SK-N-SH (cell line): ENCODE results near the gene SPTBN2. TPM values are rescaled to one million over a fixed set of nuclear protein-coding genes. Genes with fewer than 3 reads are reported as not detected.

ENCODE experiments used
- CTCF ChIA-PET: fragments of 300-600, 350-600 bp; formaldehyde crosslinking; extraction: SDS; loops from one replicate; lab custom pipeline; 2021; lab: Yijun Ruan, JAX
- POLR2A ChIA-PET: fragments of 350-600 bp; sonication (Branson Sonifier 250); formaldehyde crosslinking; extraction: SDS; loops from one replicate; lab custom pipeline; 2020; ENCODE audit warnings: antibody characterized with exemption, inconsistent platforms; lab: Yijun Ruan, JAX
- DNase-seq: peaks from one replicate; pipeline ENCODE4 v3.0.0; 2012
- H2AFZ ChIP-seq: fragments of 200-600 bp; sonication (generic); 2 replicates; pipeline ENCODE4 v1.8.1; 2016; ENCODE audit warnings: antibody characterized with exemption, mild to moderate bottlenecking, low read depth
- H3F3A ChIP-seq: fragments of 200-600 bp; sonication (generic); replicated peaks from 2 replicates; pipeline ENCODE3; 2016; ENCODE audit warnings: antibody characterized with exemption, mild to moderate bottlenecking; ENCODE audit not compliant: insufficient read depth
- H3K27ac ChIP-seq, 2 experiments: fragments of 200-500 bp in 1 of 2; fragments of 200-600 bp in 1 of 2; sonication (Bioruptor generic) in 1 of 2; sonication (generic), shearing (Covaris generic) in 1 of 2; 2 replicates each; pipeline versions ENCODE4 v1.5.1 to v1.6.1; 2014 to 2016; ENCODE audit warnings: low read depth in 2 of 2, inconsistent platforms in 1 of 2, low read length in 1 of 2, mild to moderate bottlenecking in 1 of 2, mixed read lengths in 1 of 2
- H3K27me3 ChIP-seq: fragments of 200-600 bp; sonication (generic), shearing (Covaris generic); 2 replicates; pipeline ENCODE4 v1.6.1; 2016; ENCODE audit warnings: mixed run types; ENCODE audit not compliant: insufficient read depth
- H3K36me3 ChIP-seq, 2 experiments: fragments of 200-500 bp in 1 of 2; fragments of 200-600 bp in 1 of 2; sonication (Bioruptor generic) in 1 of 2; sonication (generic) in 1 of 2; replicated peaks in 1 of 2; 2 replicates each; pipeline versions ENCODE3 to v1.5.1; 2014 to 2016; ENCODE audit warnings: low read length in 1 of 2, mild to moderate bottlenecking in 1 of 2; ENCODE audit not compliant: insufficient read depth in 2 of 2, control insufficient read depth in 1 of 2
- H3K4me1 ChIP-seq, 2 experiments: fragments of 200-500 bp in 1 of 2; fragments of 200-600 bp in 1 of 2; sonication (Bioruptor generic) in 1 of 2; sonication (generic), shearing (Covaris generic) in 1 of 2; 2 replicates each; pipeline versions ENCODE4 v1.5.1 to v1.6.1; 2014 to 2016; ENCODE audit warnings: low read depth in 1 of 2, low read length in 1 of 2, mixed run types in 1 of 2; ENCODE audit not compliant: insufficient read depth in 2 of 2, control insufficient read depth in 1 of 2
- H3K4me2 ChIP-seq: fragments of 200-600 bp; sonication (generic), shearing (Covaris generic); 2 replicates; pipeline ENCODE4 v1.6.1; 2017; ENCODE audit warnings: mixed run types
- H3K4me3 ChIP-seq, 2 experiments: fragments of 200-500 bp in 1 of 2; fragments of 200-600 bp in 1 of 2; sonication (Bioruptor generic) in 1 of 2; sonication (generic), shearing (Covaris generic) in 1 of 2; 2 replicates each; pipeline versions ENCODE4 v1.5.1 to v1.8.1; 2014 to 2016; ENCODE audit warnings: low read depth in 2 of 2, inconsistent platforms in 1 of 2, low read length in 1 of 2, mild to moderate bottlenecking in 1 of 2, mixed read lengths in 1 of 2, moderate library complexity in 1 of 2
- H3K79me2 ChIP-seq: fragments of 200-600 bp; sonication (generic); 2 replicates; pipeline ENCODE4 v1.8.1; 2017; ENCODE audit warnings: mild to moderate bottlenecking; ENCODE audit not compliant: insufficient read depth
- H3K9ac ChIP-seq: fragments of 200-600 bp; sonication (generic); 2 replicates; pipeline ENCODE4 v1.6.1; 2017; ENCODE audit warnings: mixed run types
- H3K9me2 ChIP-seq: fragments of 200-600 bp; sonication (generic); 2 replicates; pipeline ENCODE4 v1.6.1; 2017; ENCODE audit warnings: mixed run types
- H3K9me3 ChIP-seq: fragments of 200-600 bp; sonication (generic); 2 replicates; pipeline ENCODE4 v1.6.1; 2017; ENCODE audit warnings: mixed run types, mild to moderate bottlenecking, moderate library complexity
- H4K20me1 ChIP-seq: fragments of 200-600 bp; sonication (generic); 2 replicates; pipeline ENCODE4 v1.6.1; 2017; ENCODE audit warnings: mild to moderate bottlenecking, mixed run types; ENCODE audit not compliant: insufficient read depth
- FOXM1 ChIP-seq: IDR thresholded peaks from 2 replicates; pipeline ENCODE4 v1.4.0; 2012; ENCODE audit warnings: low read depth, mild to moderate bottlenecking
- GABPA ChIP-seq: IDR thresholded peaks from 2 replicates; pipeline ENCODE4 v1.4.0; 2012; ENCODE audit warnings: low read depth, mild to moderate bottlenecking
- GATA2 ChIP-seq: sonication (generic); formaldehyde crosslinking; IDR thresholded peaks from 2 replicates; pipeline ENCODE4 v1.5.0; 2020; ENCODE audit warnings: mild to moderate bottlenecking, missing genetic modification reagents
- IRF3 ChIP-seq: fragments of 150-350 bp; IDR thresholded peaks from 2 replicates; pipeline ENCODE4 v1.6.1; 2016; ENCODE audit warnings: mild to moderate bottlenecking, low read depth, low read length
- JUND ChIP-seq: IDR thresholded peaks from 2 replicates; pipeline ENCODE4 v1.4.0; 2012
- MAX ChIP-seq: IDR thresholded peaks from 2 replicates; pipeline ENCODE4 v1.4.0; 2012; ENCODE audit warnings: low read depth
- NFIC ChIP-seq: IDR thresholded peaks from 2 replicates; pipeline ENCODE4 v1.4.0; 2012; ENCODE audit warnings: borderline replicate concordance
- PBX3 ChIP-seq: IDR thresholded peaks from 2 replicates; pipeline ENCODE4; 2012
- RAD21 ChIP-seq: IDR thresholded peaks from 2 replicates; pipeline ENCODE4 v1.6.1; 2012; ENCODE audit warnings: mild to moderate bottlenecking, low read length
- RCOR1 ChIP-seq: fragments of 150-350 bp; IDR thresholded peaks from 2 replicates; pipeline ENCODE4 v1.6.1; 2017; ENCODE audit warnings: antibody characterized with exemption, low read length
- REST ChIP-seq: IDR thresholded peaks from 2 replicates; pipeline ENCODE4 v1.6.1; 2012; ENCODE audit warnings: mild to moderate bottlenecking, low read depth, low read length, moderate library complexity
- RFX5 ChIP-seq: IDR thresholded peaks from 2 replicates; pipeline ENCODE4 v1.6.1; 2012; ENCODE audit warnings: mild to moderate bottlenecking, improper control_type of control experiment, low read length
- SMC3 ChIP-seq: IDR thresholded peaks from 2 replicates; pipeline ENCODE4 v1.6.1; 2012; ENCODE audit warnings: low read depth, low read length, improper control_type of control experiment
- TCF12 ChIP-seq: IDR thresholded peaks from 2 replicates; pipeline ENCODE4 v1.4.0; 2012
- TEAD4 ChIP-seq: IDR thresholded peaks from 2 replicates; pipeline ENCODE4 v1.4.0; 2012; ENCODE audit warnings: mild to moderate bottlenecking, borderline replicate concordance; ENCODE audit not compliant: insufficient read depth
- USF1 ChIP-seq: IDR thresholded peaks from 2 replicates; pipeline ENCODE4 v1.4.0; 2012; ENCODE audit warnings: low read depth, borderline replicate concordance
- USF2 ChIP-seq: fragments of 150-350 bp; IDR thresholded peaks from 2 replicates; pipeline ENCODE4 v1.6.1; 2017; ENCODE audit warnings: antibody characterized with exemption, low read length, low read depth, borderline replicate concordance
- ZBTB33 ChIP-seq: IDR thresholded peaks from 2 replicates; pipeline ENCODE4 v1.4.0; 2012; ENCODE audit warnings: low read depth, borderline replicate concordance
- WGBS: methylation state at CpG from one replicate; pipeline ENCODE4 v1.1.6; 2017; ENCODE audit warnings: low lambda C conversion rate; 5-methylcytosine and 5-hydroxymethylcytosine counted together
- polyA plus RNA-seq, 3 experiments: library from polyadenylated mRNA; depleted of rRNA; stranded (reverse); fragments of >200 nt; gene quantifications; 2 replicates each; pipeline ENCODE4 v1.2.3, GENCODE V29; 2012

The SPTBN2 gene
- polyA plus RNA-seq, 1 of the 3 experiments (the other 2 are of a cell fraction) = 19.7 TPM

GRCh38 chr11:66684635-66685034, 44.4 kb downstream of the SPTBN2 start (continued):
- no peak for TF ChIP-seq REST
- TF ChIP-seq IRF3 = no peak
- TF ChIP-seq SMC3 = no peak
- TF ChIP-seq GATA2 (CRISPR knock-in tag) = no peak
- TF ChIP-seq NFIC = no peak
- TF ChIP-seq JUND = no peak

- Histone ChIP-seq H3K9me3 (no peaks in the 10 kb centered on the region), H3K27ac (no peak overlapping the region), H2AFZ (no peak overlapping the region), H3K4me2 (no peak overlapping the region), H3F3A (peaks cover 5% of the 10 kb centered on the region), H3K79me2 (no peaks in the 10 kb centered on the region), H3K9me2 (no peaks in the 10 kb centered on the region), H3K36me3 (peaks cover 0 to 6% of the 10 kb centered on the region in 2 experiments), H4K20me1 (no peaks in the 10 kb centered on the region), H3K4me3 (no peak overlapping the region), H3K9ac (no peak overlapping the region), H3K27me3 (no peaks in the 10 kb centered on the region), H3K4me1 (peaks cover 0 to 15% of the 10 kb centered on the region in 2 experiments; a peak in 1 of 4 replicates)
- TF ChIP-seq USF1 = no peak
- TF ChIP-seq ZBTB33 = no peak
- TF ChIP-seq FOXM1 = no peak
- TF ChIP-seq JUND = no peak
- no peak for TF ChIP-seq NFIC
- TF ChIP-seq USF2 = no peak
- TF ChIP-seq GABPA = no peak
- no peak for TF ChIP-seq RAD21
- TF ChIP-seq RCOR1 = no peak
- TF ChIP-seq TEAD4 = no peak
- TF ChIP-seq RFX5 = no peak
- TF ChIP-seq IRF3 = no peak
- TF ChIP-seq MAX = no peak
- no peak for TF ChIP-seq SMC3
- no peak for TF ChIP-seq TCF12
- TF ChIP-seq PBX3 = no peak
- ChIA-PET POLR2A (no interaction called here), CTCF (interaction anchor here (1.4 kb wide), 1 partner anchor 150 kb away, joined by 3 read pairs; no protein-coding TSS in a partner anchor)
- DNase-seq = no peak
- WGBS = 83% methylated on average over 8 of the region's 8 CpGs
Observed at GRCh38 chr11:66683877-66684276, 45.1 kb downstream of the SPTBN2 start.
